HEK293 (cell line): Measurements from ENCODE around the gene PACS1.

ENCODE experiments used
- CTCF ChIP-seq: fragments of 450-650 bp; formaldehyde crosslinking; IDR thresholded peaks from 2 replicates; pipeline ENCODE4 v1.5.1; 2016; ENCODE audit warnings: missing biosample characterization, missing genetic modification characterization
- ZNF18 ChIP-seq: fragments of 450-650 bp; formaldehyde crosslinking; IDR thresholded peaks from 2 replicates; pipeline ENCODE4 v1.5.1; 2016; ENCODE audit warnings: missing biosample characterization, missing genetic modification characterization
- ZNF362 ChIP-seq: fragments of 450-650 bp; formaldehyde crosslinking; IDR thresholded peaks from 2 replicates; pipeline ENCODE4 v1.5.1; 2016; ENCODE audit warnings: missing biosample characterization, missing genetic modification characterization
- ZNF398 ChIP-seq: fragments of 450-650 bp; formaldehyde crosslinking; IDR thresholded peaks from 2 replicates; pipeline ENCODE4 v1.5.1; 2017; ENCODE audit warnings: missing biosample characterization, missing genetic modification characterization
- ZNF654 ChIP-seq: fragments of 450-650 bp; formaldehyde crosslinking; IDR thresholded peaks from 2 replicates; pipeline ENCODE4 v1.5.1; 2016; ENCODE audit warnings: low read depth, missing biosample characterization, missing genetic modification characterization
- ZNF707 ChIP-seq: fragments of 450-650 bp; formaldehyde crosslinking; IDR thresholded peaks from 2 replicates; pipeline ENCODE4 v1.5.1; 2016; ENCODE audit warnings: missing biosample characterization, missing genetic modification characterization
- ZNF747 ChIP-seq: fragments of 450-650 bp; formaldehyde crosslinking; IDR thresholded peaks from 2 replicates; pipeline ENCODE4 v1.5.1; 2016; ENCODE audit warnings: missing biosample characterization, missing genetic modification characterization
- ZSCAN30 ChIP-seq: fragments of 450-650 bp; IDR thresholded peaks from 2 replicates; pipeline ENCODE4 v1.5.1; 2018; ENCODE audit warnings: missing biosample characterization, mild to moderate bottlenecking, missing genetic modification characterization, moderate library complexity

- TF ChIP-seq CTCF (tag by site-specific recombination) (no peak), ZSCAN30 (no peak), ZNF362 (tag by site-specific recombination) (no peak), ZNF747 (tag by site-specific recombination) (no peak), ZNF18 (tag by site-specific recombination) (no peak), ZNF398 (tag by site-specific recombination) (no peak), ZNF707 (tag by site-specific recombination) (no peak), ZNF654 (tag by site-specific recombination) (no peak)
Observed at GRCh38 chr11:66287211-66287888, 217.3 kb downstream of the PACS1 start.
